HCT116 (cell line): Measurements from ENCODE around the gene TCEANC2. TPM values are rescaled to one million over a fixed set of nuclear protein-coding genes. Genes with fewer than 3 reads are reported as not detected.

Source experiments
- ATAC-seq: fragments of 200-7000 bp; cut with Tn5 transposase; 2 replicates; pipeline ENCODE4 v1.9.1; 2020; ENCODE audit warnings: mild to moderate bottlenecking, moderate library complexity
- BruUV-seq: library from RNA; stranded (reverse); fragments of 400-500 nt; replicated peaks from 2 replicates; lab custom pipeline; 2021; lab: Mats Ljungman, UMichigan
- CTCF ChIA-PET: fragments of 300-600 bp; sonication (Branson Sonifier 250); formaldehyde crosslinking; loops from one replicate; lab custom pipeline; 2021; ENCODE audit warnings: antibody characterized with exemption; lab: Charles Lee
- POLR2A ChIA-PET: fragments of 300-600, 350-600 bp; sonication (Branson Sonifier 250); formaldehyde crosslinking; loops from one replicate; lab custom pipeline; 2021; ENCODE audit warnings: antibody characterized with exemption; lab: Charles Lee
- RAD21 ChIA-PET, 2 experiments: fragments of 300-600 bp; sonication (Branson Sonifier 250); formaldehyde crosslinking; loops; one replicate each; lab custom pipeline; 2023; ENCODE audit warnings: low total read pairs in 2 of 2; ENCODE audit not compliant: uncharacterized antibody in 2 of 2, unreplicated experiment in 2 of 2, low non-redundant PET in 1 of 2; lab: Charles Lee
- DNase-seq: peaks from one replicate; pipeline ENCODE4 v3.0.0-alpha.2; 2010; ENCODE audit warnings: low read depth, low spot score
- H2AFZ ChIP-seq: fragments of 200-600 bp; shearing (Covaris generic), sonication (generic); 2 replicates; pipeline ENCODE4 v1.6.1; 2017; ENCODE audit warnings: low read depth, mixed run types, mixed read lengths, antibody characterized with exemption, low read length; ENCODE audit not compliant: poor library complexity, severe bottlenecking
- H3K27ac ChIP-seq: 2 replicates; pipeline ENCODE4 v1.5.1; 2012; ENCODE audit warnings: low read depth, low read length
- H3K27me3 ChIP-seq: fragments of 200-600 bp; sonication (generic); 2 replicates; pipeline ENCODE4 v1.6.1; 2016; ENCODE audit warnings: mixed run types, low read length, mixed read lengths; ENCODE audit not compliant: insufficient read depth
- H3K36me3 ChIP-seq, 2 experiments: fragments of 200-500 bp in 1 of 2; fragments of 200-600 bp in 1 of 2; sonication (Bioruptor generic) in 1 of 2; sonication (generic) in 1 of 2; 2 replicates each; pipeline versions ENCODE4 v1.5.1 to v1.6.1; 2014 to 2016; ENCODE audit warnings: low read length in 2 of 2, inconsistent platforms in 1 of 2, mixed read lengths in 1 of 2, mixed run types in 1 of 2; ENCODE audit not compliant: insufficient read depth in 2 of 2, control insufficient read depth in 1 of 2
- H3K4me1 ChIP-seq, 2 experiments: fragments of 200-600 bp in 1 of 2; sonication (generic) in 1 of 2; 2 replicates each; pipeline versions ENCODE4 v1.5.1 to v1.6.1; 2012 to 2017; ENCODE audit warnings: low read length in 2 of 2, inconsistent platforms in 1 of 2, mild to moderate bottlenecking in 1 of 2, mixed read lengths in 1 of 2, mixed run types in 1 of 2, moderate library complexity in 1 of 2; ENCODE audit not compliant: insufficient read depth in 2 of 2, control insufficient read depth in 1 of 2
- H3K4me2 ChIP-seq: fragments of 200-600 bp; sonication (generic); 2 replicates; pipeline ENCODE4 v1.6.1; 2017; ENCODE audit warnings: mixed run types, low read length, mixed read lengths
- H3K4me3 ChIP-seq, 2 experiments: fragments of 200-600 bp in 1 of 2; sonication (generic) in 1 of 2; replicated peaks in 1 of 2; 2 replicates each; pipeline ENCODE4 v1.5.1; 2011 to 2016; ENCODE audit warnings: low read length in 2 of 2, control low read depth in 1 of 2, low read depth in 1 of 2, mild to moderate bottlenecking in 1 of 2, mixed read lengths in 1 of 2, mixed run types in 1 of 2
- H3K79me2 ChIP-seq: fragments of 200-600 bp; sonication (generic); 2 replicates; pipeline ENCODE4 v1.6.1; 2017; ENCODE audit warnings: mild to moderate bottlenecking, mixed run types, low read length, moderate library complexity, mixed read lengths; ENCODE audit not compliant: insufficient read depth
- H3K9ac ChIP-seq: fragments of 200-600 bp; sonication (generic); 2 replicates; pipeline ENCODE4 v1.6.1; 2016; ENCODE audit warnings: low read length, mixed read lengths
- H3K9me2 ChIP-seq: fragments of 200-600 bp; sonication (generic), shearing (Covaris generic); 2 replicates; pipeline ENCODE4 v1.6.1; 2017; ENCODE audit warnings: mixed run types, mild to moderate bottlenecking, moderate library complexity; ENCODE audit not compliant: insufficient read depth
- H3K9me3 ChIP-seq, 2 experiments: fragments of 200-500 bp in 1 of 2; fragments of 200-600 bp in 1 of 2; sonication (Bioruptor generic) in 1 of 2; sonication (generic) in 1 of 2; 2 replicates each; pipeline ENCODE4 v1.6.1; 2014 to 2017; ENCODE audit warnings: low read length in 2 of 2, mixed read lengths in 2 of 2, inconsistent platforms in 1 of 2, low read depth in 1 of 2, mild to moderate bottlenecking in 1 of 2, mixed run types in 1 of 2, moderate library complexity in 1 of 2; ENCODE audit not compliant: control insufficient read depth in 1 of 2, insufficient read depth in 1 of 2
- H4K20me1 ChIP-seq: fragments of 200-600 bp; sonication (generic), shearing (Covaris generic); 2 replicates; pipeline ENCODE4 v1.6.1; 2017; ENCODE audit warnings: mixed run types, mild to moderate bottlenecking, moderate library complexity; ENCODE audit not compliant: insufficient read depth
- CBX3 ChIP-seq: IDR thresholded peaks from 2 replicates; pipeline ENCODE4 v1.6.1; 2012; ENCODE audit warnings: low read depth
- CEBPB ChIP-seq: IDR thresholded peaks from 2 replicates; pipeline ENCODE4 v1.6.1; 2012; ENCODE audit warnings: low read depth
- ELF1 ChIP-seq: IDR thresholded peaks from 2 replicates; pipeline ENCODE4 v1.6.1; 2012; ENCODE audit warnings: low read depth, borderline replicate concordance
- MAX ChIP-seq: IDR thresholded peaks from 2 replicates; pipeline ENCODE4 v1.6.1; 2012
- POLR2A ChIP-seq: IDR thresholded peaks from 2 replicates; pipeline ENCODE4 v1.7.0; 2011; ENCODE audit warnings: borderline replicate concordance; ENCODE audit not compliant: insufficient read depth, insufficient read length; ENCODE audit errors: extremely low read depth
- POLR2AphosphoS5 ChIP-seq: IDR thresholded peaks from 2 replicates; pipeline ENCODE4 v1.6.1; 2011; ENCODE audit warnings: mild to moderate bottlenecking, low read depth, low read length, moderate library complexity
- RAD21 ChIP-seq: IDR thresholded peaks from 2 replicates; pipeline ENCODE4 v1.6.1; 2012; ENCODE audit warnings: low read depth, mild to moderate bottlenecking
- REST ChIP-seq: IDR thresholded peaks from 2 replicates; pipeline ENCODE4 v1.6.1; 2012; ENCODE audit warnings: low read depth
- SIN3A ChIP-seq: IDR thresholded peaks from 2 replicates; pipeline ENCODE4 v1.6.1; 2012; ENCODE audit warnings: low read depth
- SP1 ChIP-seq: IDR thresholded peaks from 2 replicates; pipeline ENCODE4 v1.6.1; 2012; ENCODE audit warnings: low read depth
- intact Hi-C: fragments of 100-400 bp; cut with micrococcal nuclease; formaldehyde crosslinking; loops from 2 replicates; pipeline ENCODE4 v1.10.0; 2022
- total RNA-seq: library from RNA; stranded (reverse); gene quantifications from one replicate; pipeline ENCODE4 v1.2.1, GENCODE V29; 2021; ENCODE audit not compliant: unreplicated experiment
- TF ChIP-seq, protein P1 (sequence below): IDR thresholded peaks from 2 replicates; pipeline ENCODE4 v1.6.1; 2011; ENCODE audit warnings: mild to moderate bottlenecking, low read length, moderate library complexity; ENCODE audit not compliant: insufficient replicate concordance; ENCODE audit errors: extremely low read depth

The TCEANC2 gene
- total RNA-seq, 1 experiment from 2014 or later = 5.4 TPM

DNA sequence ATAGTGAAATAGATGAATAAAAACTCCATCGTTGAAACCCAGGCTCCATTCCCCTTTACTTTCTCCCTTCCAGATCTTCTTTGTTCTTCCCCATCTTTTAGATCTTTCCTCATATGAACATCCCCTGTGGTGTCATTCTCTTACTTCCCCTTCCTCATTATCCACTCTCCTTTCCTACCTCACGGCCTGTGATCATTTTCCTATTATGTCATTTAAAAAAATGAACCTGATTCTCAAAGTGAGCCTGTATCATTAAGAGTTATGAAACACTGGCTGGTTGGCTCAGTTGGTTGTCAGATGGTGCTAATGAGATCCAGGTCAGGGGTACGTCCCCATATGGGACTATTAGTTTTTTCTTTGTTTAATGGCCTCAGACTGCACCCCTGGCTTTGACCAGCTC lies 38.3 kb downstream of the TCEANC2 start:
- ChIA-PET CTCF (no interaction called here), POLR2A (no interaction called here), RAD21 (no interaction called here)
- Histone ChIP-seq H3K4me3 (no peak overlapping the region), H2AFZ (no peak overlapping the region), H3K9me3 (no peaks in the 10 kb centered on the region), H3K27me3 (no peaks in the 10 kb centered on the region), H3K9me2 (no peaks in the 10 kb centered on the region), H3K4me1 (no peaks in the 10 kb centered on the region), H3K4me2 (no peak overlapping the region), H4K20me1 (no peaks in the 10 kb centered on the region), H3K27ac (no peak overlapping the region), H3K36me3 (no peaks in the 10 kb centered on the region), H3K9ac (no peak overlapping the region), H3K79me2 (no peaks in the 10 kb centered on the region)
- BruUV-seq = no TSS peak
- ATAC-seq = no peak
- TF ChIP-seq SIN3A = no peak
- no peak for TF ChIP-seq POLR2A
- TF ChIP-seq, protein P1, sequence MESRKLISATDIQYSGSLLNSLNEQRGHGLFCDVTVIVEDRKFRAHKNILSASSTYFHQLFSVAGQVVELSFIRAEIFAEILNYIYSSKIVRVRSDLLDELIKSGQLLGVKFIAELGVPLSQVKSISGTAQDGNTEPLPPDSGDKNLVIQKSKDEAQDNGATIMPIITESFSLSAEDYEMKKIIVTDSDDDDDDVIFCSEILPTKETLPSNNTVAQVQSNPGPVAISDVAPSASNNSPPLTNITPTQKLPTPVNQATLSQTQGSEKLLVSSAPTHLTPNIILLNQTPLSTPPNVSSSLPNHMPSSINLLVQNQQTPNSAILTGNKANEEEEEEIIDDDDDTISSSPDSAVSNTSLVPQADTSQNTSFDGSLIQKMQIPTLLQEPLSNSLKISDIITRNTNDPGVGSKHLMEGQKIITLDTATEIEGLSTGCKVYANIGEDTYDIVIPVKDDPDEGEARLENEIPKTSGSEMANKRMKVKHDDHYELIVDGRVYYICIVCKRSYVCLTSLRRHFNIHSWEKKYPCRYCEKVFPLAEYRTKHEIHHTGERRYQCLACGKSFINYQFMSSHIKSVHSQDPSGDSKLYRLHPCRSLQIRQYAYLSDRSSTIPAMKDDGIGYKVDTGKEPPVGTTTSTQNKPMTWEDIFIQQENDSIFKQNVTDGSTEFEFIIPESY = no peak
- TF ChIP-seq REST = no peak
- no peak for TF ChIP-seq POLR2AphosphoS5
- no peak for TF ChIP-seq RAD21
- TF ChIP-seq SP1 = no peak
- TF ChIP-seq MAX = no peak
- no peak for TF ChIP-seq CBX3
- TF ChIP-seq ELF1 = no peak
- TF ChIP-seq CEBPB = no peak
- DNase-seq = no peak
- intact Hi-C loops = no loop called here
